ENCODE data around the gene SATB2.

The SATB2 gene

DNA sequence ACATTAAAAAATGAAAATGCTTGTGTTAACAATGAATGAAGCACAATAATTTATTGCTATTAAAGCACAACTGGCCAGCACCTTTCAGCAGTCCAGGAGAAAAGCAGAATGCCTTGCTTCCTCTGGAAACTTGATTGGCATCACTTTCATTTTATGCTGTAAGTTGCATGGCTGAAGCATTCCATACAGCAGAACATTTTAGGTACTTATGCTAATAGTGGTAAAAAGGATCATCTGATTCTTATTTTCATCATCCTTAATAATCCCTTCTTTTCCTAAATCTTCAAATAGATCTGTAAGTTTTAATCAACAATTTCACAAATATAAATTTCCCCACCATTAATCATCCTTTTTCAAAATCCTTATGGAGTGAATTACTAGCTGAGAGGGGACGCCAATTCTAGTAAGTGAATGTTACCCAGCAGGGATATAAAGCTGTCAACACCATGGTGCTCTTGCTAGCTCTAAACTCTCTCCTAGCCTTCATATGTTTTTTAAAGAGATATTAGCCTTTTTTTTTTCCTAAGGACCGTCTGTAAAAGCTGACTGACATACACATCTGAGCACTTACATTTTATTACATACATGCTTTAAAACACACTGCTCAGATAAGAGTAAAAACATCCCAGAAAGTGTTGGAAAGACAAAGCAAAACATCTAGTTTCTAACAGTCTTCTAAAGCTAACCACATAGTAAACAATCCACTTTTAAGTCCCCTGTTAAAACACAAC lies 5.3 kb downstream of the SATB2 start:
- no peak for DNase-seq (ENCODE audit: low spot score)

DNA sequence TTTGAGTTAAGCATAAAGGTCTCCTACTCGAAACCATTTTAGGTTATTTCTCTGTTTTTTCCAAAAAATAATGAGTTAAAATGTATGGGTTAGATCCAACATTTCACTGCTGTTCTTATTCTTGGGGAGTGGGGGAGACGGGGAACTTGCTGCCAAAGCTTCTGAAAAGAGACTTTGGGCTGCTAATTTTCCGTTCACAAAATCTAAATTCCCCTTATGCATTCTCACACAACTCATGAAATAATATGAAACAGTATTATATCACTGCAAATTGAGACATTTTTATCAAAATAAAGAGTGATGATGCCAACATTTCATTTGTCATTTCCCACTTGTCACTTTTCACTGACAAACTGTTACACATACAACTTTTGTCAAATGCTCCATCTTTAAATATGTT lies 7.8 kb downstream of the SATB2 start:
- DNase-seq (ENCODE audit: low spot score): no peak

DNA sequence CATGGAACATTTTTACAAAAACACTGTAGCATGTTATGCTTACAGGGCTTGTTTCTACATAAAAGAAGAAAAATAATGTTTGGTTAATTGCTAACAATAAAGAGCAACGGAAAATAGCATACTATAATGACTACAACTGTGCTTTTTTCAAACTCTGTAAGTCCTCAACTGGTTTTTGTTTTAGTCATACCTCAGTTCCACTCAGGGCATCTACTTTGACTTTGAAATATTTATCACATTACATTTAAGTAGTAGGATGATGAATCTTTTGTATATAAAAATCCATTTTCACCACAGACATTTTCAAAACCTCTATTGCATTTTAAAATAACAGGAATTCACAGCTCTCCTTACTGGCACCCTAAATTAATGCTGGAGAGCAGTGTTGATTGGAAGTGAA lies 8.3 kb downstream of the SATB2 start:
- DNase-seq (ENCODE audit: low spot score): no peak

DNA sequence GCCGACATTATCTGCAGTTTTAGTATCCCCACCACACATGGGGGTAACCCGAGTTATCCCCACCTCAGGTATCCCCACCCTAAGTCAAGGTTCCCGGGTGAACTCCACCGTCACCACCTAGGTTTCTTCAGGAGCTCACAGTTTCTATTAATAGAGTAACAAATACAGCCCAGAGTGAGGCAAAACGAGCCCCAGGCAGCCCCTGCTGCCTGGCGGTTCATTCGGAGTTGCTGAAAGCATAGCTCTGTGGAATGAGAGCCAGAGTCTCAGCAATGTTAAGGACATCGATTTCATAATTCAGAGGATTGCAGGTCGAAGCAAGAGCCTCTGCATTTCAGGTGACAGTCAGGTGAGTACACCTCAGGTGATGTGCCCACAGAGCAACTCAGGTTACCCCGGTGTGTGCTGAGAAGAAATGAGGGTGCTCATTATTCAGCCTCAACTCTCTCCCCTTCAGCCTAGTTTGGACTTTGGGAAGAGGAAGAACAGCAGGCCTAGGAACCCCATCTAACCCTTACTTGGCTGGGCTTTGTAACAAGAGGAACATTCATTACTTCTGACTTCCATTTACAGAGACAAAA lies 10.7 kb downstream of the SATB2 start:
- DNase-seq (ENCODE audit: low spot score): no peak

DNA sequence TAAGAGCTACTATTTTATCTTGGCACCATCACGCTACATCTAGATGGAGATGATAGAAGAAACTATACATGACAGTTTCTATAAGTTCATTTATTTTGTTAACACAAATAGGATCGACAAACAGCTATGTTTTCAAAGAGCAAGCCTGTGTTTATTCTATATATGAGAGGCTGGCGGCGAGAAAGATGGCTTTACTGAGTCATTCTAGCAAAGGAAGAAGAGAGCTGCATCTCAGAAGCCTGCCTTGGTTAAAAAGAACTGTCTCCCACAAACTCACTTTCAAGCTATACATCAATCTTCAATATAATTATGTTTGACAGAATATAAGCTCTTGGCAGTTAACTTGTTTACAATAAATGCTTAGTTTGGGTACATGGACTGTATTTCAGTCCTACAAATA lies 13.0 kb downstream of the SATB2 start:
- DNase-seq (ENCODE audit: low spot score): no peak

DNA sequence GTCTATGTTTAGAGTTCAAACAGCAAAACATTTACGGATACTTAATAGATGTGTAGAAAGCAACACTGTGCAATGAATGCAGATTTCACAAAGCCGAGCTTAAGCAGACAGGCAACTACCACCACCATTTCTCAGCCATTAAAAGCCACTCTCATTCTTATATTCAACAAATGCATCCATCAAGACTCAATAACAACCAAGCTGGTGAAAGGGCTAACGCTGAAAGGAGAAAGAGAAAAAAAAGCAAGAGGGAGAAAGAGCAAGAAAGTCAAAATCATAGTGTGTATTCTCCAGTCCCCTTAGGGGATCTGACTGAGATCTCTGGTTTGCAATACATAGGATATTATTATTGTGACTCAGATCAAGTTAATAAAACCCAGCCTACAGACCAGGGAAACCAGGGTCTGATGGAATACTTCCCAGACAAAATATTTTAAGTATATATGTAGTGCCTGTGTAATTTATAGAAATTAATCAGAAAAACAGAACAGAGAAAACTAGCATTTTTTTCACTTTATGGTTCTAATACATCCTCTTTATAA lies 14.1 kb downstream of the SATB2 start:
- DNase-seq (ENCODE audit: low spot score): no peak

DNA sequence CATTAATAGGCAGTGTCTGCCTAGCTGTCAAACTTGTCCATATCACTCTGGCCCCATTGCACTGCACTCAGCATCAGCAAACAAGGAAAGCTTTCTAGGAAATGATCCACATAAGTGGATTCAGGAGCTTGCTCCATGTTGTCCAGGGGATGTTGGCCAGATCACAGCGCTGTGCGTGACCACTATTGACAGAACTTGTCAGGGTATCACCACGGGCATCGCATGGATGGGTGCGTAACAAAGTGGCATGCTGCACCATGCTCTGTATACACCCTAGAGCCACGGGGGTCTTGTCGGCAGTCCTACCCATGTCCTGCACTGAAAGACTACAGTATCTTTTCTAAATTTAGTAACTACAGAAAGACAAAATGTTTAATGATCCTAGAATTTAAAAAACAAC lies 15.6 kb downstream of the SATB2 start:
- DNase-seq (ENCODE audit: low spot score): no peak

DNA sequence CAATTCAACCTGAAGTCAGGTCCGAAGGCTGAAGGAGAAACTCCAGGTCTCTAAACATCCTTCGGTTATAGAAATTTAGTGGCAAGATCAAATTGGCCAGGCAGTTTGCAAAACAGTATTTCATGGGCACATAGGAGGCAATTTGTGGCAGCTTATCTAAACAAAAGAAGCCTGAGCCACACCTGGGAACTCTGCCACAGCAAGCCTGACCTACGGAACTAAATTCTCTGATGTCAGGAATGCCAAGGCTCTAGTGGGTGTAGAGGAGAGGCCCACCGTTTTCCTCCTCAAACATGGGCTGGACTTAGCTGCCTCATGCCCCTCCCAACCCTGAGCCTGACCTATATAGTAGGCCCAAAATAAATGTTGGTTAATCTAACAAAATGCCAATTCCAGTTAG lies 16.0 kb downstream of the SATB2 start:
- DNase-seq (ENCODE audit: low spot score): no peak

DNA sequence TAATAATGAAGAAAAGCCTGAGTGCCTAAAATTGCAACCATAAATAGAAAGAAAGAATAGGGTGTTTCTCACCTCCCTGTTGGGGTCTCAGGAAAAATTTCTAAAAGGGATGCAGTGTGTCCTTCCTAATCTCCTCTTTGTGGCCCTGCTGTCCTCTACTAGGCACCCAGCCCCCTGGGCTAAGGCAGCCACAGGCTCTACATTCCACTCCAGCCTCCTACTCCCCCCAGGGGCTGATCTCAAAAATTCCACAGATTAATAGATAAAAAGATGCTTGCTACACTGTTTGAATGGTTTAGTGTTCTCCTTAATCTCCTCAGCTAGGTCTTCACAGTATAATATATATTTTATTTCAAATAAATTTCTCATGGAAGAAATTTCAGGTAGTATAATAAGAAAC lies 17.6 kb downstream of the SATB2 start:
- DNase-seq (ENCODE audit: low spot score): no peak

DNA sequence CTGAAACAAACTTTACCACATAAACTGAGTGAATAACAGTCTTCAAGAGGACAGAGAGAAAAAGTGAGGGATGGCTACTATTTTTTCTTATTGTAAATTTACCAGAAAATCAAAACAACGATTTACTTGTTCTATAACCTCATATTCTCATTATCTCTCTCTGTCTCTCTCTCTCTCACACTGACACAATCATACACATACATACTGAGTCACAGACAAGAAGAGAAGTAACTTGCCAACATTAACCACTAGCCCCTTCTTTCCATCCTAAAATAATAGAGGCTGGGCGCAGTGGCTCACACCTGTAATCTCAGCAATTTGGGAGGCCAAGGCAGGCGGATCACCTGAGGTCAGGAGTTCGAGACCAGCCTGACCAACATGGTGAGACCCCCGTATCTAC lies 18.2 kb downstream of the SATB2 start:
- no peak for DNase-seq (ENCODE audit: low spot score)

DNA sequence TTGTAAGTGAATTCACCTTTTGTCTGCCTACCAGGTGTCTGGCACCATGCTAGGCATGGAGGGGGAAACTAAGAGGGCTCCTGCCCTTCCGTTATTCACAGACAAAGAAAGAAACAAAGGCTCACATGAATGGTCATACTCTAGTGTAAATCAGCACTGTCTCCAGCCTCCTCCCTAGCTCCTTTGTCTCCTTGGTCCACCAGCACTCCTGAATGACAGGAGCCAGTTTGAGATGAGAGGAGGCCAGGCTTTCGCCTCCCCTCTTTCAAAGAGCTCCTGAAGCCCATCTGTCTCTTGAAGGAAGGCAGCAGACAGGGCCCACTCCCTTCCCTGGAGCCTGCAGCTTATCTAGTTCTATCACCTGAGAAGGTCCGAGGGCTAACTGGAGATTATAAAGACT lies 18.7 kb downstream of the SATB2 start:
- DNase-seq (ENCODE audit: low spot score): no peak

DNA sequence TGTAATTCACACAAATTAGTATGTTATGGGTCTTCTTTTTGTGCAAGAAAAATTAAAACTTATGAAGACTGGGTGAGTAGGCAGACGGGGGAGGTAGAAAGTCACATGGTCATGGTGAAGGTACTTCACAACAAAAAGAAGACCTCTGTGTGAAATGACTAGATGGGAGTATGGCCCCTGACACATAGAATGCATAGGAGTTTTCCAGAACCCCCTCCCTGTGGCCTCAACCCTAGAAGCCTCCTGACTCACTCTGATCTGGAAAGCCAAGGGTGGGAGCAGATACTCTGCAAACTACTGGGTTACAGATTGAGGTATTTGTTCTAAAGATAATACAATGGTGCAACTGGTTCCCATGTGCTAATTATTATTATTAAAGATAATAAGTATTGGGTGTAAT lies 23.2 kb downstream of the SATB2 start:
- DNase-seq (ENCODE audit: low spot score): no peak

DNA sequence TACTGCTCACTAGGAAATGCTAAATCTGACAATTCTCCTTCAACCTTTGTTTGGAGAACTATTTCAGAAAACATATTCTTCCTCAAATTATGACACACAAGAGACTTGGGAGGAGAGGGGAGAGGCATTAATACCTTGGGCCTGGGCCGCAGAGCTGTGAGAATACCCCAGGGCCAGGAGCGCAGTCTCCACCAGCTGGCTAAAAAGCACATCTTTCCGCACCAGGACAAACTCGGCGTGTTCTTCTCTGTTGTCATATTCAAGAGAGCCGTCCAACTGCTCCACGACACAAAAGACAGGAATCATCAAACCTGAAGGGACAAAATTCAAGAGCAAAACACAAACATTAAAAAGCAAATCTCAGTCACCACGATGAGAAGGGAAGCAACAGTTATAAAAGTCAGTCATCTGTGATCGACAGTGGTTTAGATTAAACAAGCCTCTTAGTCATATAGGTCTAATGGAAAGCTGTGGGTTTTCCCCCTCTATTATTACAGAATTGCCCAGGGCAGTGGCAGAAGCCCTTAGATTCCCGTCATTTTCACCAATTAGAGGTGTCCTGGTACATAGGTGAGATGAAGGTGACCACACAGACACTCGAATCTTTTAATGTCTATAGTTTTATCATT lies 24.4 kb downstream of the SATB2 start:
- no peak for DNase-seq (ENCODE audit: low spot score)

DNA sequence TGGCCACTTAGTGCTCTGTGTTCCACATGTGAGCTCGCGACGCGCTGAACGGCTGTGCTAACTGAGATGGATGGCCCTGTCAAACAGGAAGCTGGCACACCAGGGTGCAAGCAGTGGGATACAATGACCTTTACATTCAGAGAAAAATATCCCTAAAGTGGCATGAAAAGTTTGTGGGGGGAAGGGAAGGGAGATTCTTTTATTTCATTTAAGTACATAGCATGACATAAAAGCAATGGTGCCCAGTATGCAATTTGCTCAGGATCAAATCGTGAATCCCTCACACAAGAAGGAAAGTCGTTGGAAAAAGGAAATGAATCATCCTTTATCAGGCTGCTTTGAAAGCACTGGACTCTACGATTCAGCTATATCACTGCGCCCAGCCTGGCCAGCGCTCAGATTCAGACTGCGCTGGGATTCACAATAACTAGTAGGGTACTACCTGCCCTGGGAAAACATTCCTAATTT lies 26.0 kb downstream of the SATB2 start:
- no peak for DNase-seq (ENCODE audit: low spot score)

DNA sequence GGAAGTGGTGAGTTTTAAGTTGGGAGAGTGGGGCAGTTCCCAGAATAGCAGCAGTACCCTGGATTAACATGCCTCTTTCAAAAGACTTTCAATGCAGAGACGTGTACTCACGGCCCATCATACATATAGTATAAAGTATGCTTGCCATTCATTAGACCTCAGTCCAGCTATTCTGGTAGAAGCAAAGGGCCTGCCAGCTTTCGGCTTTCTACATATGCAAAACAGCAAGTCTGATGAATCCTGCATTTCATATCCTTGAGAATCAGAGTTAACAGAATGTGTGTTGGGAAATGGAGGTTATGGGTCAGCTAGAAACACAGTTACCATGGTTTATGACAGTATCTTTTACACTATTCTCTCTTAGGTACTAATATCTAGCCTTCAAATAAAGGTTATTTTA lies 27.5 kb downstream of the SATB2 start:
- DNase-seq (ENCODE audit: low spot score): no peak

DNA sequence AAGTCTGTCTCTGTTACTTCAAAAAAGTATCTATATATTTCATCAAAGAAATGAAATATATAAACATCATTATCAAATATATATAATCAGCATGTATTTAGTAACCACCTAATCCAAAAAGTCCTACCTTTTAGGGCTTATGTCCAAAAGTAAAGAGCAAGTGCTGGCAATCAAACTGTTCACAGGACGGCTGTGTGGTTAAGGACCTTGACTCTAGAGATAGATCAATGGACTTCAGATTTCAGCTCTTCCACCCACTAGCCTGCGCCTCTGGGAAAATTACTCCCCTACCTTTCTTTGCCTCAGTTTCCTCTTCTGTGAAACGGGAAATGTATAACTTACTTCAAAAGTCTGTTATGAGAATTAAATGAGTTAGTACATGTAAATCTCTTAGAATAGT lies 29.4 kb downstream of the SATB2 start:
- no peak for DNase-seq (ENCODE audit: low spot score)

DNA sequence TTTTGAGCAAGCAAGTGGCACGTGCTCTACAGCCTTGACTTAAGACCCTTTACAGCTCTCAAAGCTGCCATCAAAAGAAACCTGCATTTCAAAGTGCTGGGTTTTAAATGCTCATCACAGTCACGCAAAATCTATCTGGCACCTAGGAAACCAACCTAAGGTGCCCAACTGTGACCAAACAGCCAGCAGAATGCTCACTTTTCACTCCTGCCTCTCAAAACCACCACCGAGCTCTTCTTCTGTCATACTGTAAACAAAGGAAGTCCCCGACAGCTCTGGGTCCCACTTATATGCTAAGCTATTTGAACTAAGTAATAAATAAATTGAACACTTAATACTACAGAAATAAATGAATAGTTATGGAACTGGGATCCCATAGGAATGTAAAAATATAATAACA lies 33.6 kb downstream of the SATB2 start:
- no peak for DNase-seq (ENCODE audit: low spot score)

DNA sequence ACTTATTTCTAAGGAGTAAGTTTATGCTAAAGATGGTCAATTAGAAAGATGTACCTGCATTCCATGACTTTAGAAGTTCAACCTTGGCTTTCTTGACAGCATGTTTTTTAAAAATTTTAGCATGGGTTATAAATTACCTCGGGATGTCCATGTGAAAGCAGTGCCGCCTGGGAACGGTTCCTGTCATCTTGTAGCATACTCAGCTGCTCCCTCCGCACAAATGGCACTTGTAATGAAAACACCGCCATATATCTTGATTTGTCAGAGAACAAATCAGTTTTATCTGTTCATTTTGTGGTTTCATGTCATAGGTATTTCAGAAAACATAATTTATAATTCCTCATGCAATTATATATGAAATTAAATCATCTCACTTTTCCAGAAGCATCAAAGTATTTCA lies 38.3 kb downstream of the SATB2 start:
- DNase-seq (ENCODE audit: low spot score): no peak

DNA sequence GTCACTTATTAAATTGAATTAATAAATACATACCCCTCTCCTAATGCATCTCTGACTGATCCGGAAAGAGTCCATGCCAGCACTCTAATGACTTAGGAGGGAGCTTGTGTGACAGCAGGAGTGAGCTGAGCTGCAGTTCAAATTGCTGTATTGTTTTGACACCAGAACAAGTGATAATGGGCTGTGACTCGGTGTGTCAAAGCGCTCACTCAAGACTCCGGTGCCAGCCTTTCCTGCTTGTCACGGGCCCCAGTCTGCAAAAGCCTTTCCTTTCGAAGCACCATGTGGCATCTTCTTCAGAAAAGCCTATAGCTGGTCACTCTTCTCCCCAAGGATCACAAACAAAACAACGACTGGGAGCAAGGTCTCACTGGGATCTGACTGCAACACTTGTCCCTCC lies 43.3 kb downstream of the SATB2 start:
- DNase-seq (ENCODE audit: low spot score): no peak

DNA sequence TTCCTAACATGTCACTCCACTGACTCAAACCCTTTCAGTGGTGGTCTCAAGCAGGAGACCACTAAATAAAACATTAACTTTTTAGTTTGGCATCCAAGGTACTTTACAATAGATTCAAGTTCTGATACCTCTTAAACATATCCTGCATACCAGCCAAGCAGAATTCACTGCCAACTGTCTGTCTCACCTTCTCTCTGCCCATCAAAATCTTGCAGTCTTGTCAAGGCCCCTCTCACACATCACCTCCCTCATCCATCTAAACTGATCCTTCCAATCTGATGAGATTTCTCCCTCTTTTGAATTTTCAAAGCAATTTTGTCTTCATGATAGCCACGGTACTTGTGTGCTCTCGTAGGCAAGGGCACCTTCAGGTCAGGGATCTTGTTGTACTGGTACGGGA lies 43.7 kb downstream of the SATB2 start:
- DNase-seq (ENCODE audit: low spot score): no peak

DNA sequence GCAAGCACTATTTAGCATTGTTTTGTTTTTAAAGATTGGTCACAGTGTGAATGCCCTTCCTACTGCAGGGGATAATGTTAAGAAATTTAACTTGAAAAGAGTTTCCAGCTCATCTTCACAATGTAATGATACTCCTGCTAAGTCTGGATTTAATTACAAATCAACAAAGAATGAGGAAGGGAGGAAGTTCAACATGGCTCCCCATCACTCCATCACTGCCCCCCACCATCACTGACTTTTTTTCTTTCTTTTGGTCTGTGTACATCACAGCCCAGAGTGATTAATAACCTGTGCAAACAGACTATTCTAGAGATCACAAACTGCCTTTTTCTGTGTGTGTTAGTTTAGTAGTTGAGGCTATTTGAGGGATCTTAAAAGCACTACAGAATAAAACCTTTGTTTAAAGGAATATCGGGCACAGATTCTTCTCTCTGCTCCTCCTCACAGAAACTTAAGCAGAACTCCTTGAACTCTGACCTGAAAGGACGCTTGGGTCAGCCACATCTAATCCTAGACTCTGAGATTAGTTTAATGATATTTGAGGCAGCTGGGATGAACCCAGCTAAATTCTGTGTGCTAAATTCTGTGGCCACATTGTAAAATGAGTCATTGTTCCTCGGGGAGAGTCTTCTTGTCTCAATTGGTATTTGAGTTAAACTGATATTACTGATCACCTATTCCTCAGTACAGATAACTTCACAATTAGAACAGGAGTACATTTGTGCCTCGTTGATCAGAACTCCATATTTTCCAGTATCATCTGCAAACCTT lies 47.8 kb downstream of the SATB2 start:
- DNase-seq (ENCODE audit: low spot score): no peak

DNA sequence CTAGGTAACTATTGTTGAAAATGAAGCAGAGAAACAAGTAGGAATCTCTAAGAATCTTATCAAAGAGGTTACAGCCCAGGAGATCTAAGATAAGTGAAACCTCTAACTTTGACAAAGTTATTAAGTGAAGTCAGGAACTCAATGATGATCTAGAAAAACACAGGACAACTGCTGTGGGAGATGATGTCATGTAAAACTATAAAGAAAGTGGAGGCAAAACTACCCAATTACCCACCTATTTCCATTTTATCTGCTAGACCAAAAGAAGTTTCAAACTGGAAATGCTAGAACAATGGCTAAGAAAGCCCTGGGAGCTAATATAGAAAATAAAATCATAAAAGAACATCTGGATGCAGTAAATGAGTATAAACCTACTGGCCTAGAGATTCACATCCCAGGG lies 50.3 kb downstream of the SATB2 start:
- no peak for DNase-seq (ENCODE audit: low spot score)

DNA sequence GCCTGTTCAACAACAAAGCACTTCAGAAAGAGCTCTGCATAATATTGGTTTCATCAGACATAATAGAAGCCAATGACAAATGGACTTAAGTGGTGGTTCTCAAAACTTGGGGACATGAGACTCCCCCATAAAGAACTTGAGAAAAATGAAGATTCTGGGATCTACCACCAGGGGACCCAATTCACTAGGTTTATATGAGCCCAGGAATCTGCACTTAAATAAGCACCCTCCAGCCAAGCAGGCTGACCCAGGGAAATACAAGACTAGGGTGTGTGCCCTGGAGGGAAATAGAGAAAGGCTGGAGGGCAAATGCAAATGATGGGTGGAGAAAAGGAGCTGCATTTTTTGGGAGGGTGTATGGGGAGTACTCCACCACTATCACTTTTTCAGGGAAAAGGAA lies 52.5 kb downstream of the SATB2 start:
- DNase-seq (ENCODE audit: low spot score): peak; percentile 34
